ENCODE measurements around the gene POMT1.

POMT1 gene

GRCh38 chr9:131557855-131558548 lies 55.3 kb downstream of the POMT1 start:
- no peak overlapping the region for H3K27ac ChIP-seq
- no peaks in the 10 kb centered on the region; a peak in 1 of 22 replicates for H4K20me1 ChIP-seq
- H3K27me3 ChIP-seq: no peaks in the 10 kb centered on the region
- H3K9me3 ChIP-seq (replicated peaks in 1 of 11): peaks cover 0 to 24% (median 11%) of the 10 kb centered on the region in 11 experiments; a peak in 20 of 22 replicates
- TF ChIP-seq Cebpa-rat (IDR thresholded peaks at IDR 0.05): no peak
- H3K4me1 ChIP-seq: peaks cover 0 to 13% (median 0%) of the 10 kb centered on the region in 10 experiments; a peak in 3 of 20 replicates
- H3K4me3 ChIP-seq: no peak overlapping the region
- no peak overlapping the region for H3K4me2 ChIP-seq
- 0 out of 22 replicates have a peak, but pooled peaks cover 0 to 5% (median 0%) of the 10 kb centered on the region in 11 experiments for H3K36me3 ChIP-seq
- H3K9ac ChIP-seq: no peak overlapping the region

- Histone ChIP-seq H3K27ac (no peak overlapping the region), H3K9ac (no peak overlapping the region), H3K27me3 (no peaks in the 10 kb centered on the region), H3K9me3 (replicated peaks in 1 of 11) (peaks cover 0 to 36% (median 19%) of the 10 kb centered on the region in 11 experiments; a peak in 20 of 22 replicates), H3K4me2 (no peak overlapping the region), H3K36me3 (0 out of 22 replicates have a peak, but pooled peaks cover 0 to 5% (median 0%) of the 10 kb centered on the region in 11 experiments), H4K20me1 (no peaks in the 10 kb centered on the region), H3K4me1 (peaks cover 0 to 13% (median 0%) of the 10 kb centered on the region in 10 experiments; a peak in 3 of 20 replicates), H3K4me3 (no peak overlapping the region)
- no peak for TF ChIP-seq Cebpa-rat (IDR thresholded peaks at IDR 0.05)
These were observed 56.8 kb downstream of the POMT1 start for GRCh38 chr9:131559421-131560000.

GRCh38 chr9:131562032-131562959 lies 59.6 kb downstream of the POMT1 start:
- Histone ChIP-seq H4K20me1 (no peaks in the 10 kb centered on the region), H3K4me3 (no peak overlapping the region), H3K27ac (no peak overlapping the region), H3K9me3 (replicated peaks in 1 of 11) (peaks cover 0 to 34% (median 21%) of the 10 kb centered on the region in 11 experiments; a peak in 20 of 22 replicates), H3K4me1 (peaks cover 0 to 13% (median 0%) of the 10 kb centered on the region in 10 experiments; a peak in 3 of 20 replicates), H3K9ac (no peak overlapping the region), H3K36me3 (peaks cover 0 to 5% (median 0%) of the 10 kb centered on the region in 11 experiments; a peak in 1 of 22 replicates), H3K4me2 (no peak overlapping the region), H3K27me3 (no peaks in the 10 kb centered on the region)
- TF ChIP-seq Cebpa-rat (IDR thresholded peaks at IDR 0.05): no peak

DNA sequence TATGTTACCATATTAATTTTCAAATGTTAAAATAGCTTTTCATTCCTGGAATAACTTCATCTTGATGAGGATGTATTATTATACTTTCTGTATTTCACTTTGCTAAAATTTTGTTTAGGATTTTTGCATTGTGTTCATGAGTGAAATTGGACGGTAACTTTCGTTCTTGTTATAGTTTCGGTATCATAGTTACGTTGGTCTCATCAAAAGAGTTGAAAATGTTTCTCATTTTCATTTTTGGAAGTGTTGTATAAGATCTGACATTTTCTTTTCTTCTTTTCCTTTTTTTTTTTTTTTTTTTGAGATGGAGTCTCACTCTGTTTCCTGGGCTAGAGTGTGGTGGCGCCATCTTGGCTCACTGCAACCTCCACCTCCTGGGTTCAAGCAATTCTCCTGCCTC lies 62.7 kb downstream of the POMT1 start:
- H3K9ac ChIP-seq: no peak overlapping the region
- peaks cover 0 to 34% (median 21%) of the 10 kb centered on the region in 11 experiments; a peak in 20 of 22 replicates for H3K9me3 ChIP-seq (replicated peaks in 1 of 11)
- peaks cover 11 to 30% (median 19%) of the 10 kb centered on the region in 11 experiments; a peak in 19 of 22 replicates for H3K36me3 ChIP-seq
- no peaks in the 10 kb centered on the region for H3K4me1 ChIP-seq
- H4K20me1 ChIP-seq: no peaks in the 10 kb centered on the region
- H3K4me3 ChIP-seq: no peak overlapping the region
- no peak overlapping the region for H3K4me2 ChIP-seq
- H3K27me3 ChIP-seq: no peaks in the 10 kb centered on the region
- no peak overlapping the region for H3K27ac ChIP-seq
- no peak for TF ChIP-seq Cebpa-rat (IDR thresholded peaks at IDR 0.05)

GRCh38 chr9:131566158-131566557 lies 63.4 kb downstream of the POMT1 start:
- Histone ChIP-seq H3K27ac (no peak overlapping the region), H3K27me3 (no peaks in the 10 kb centered on the region), H4K20me1 (no peaks in the 10 kb centered on the region), H3K4me1 (no peaks in the 10 kb centered on the region), H3K36me3 (peaks cover 14 to 38% (median 25%) of the 10 kb centered on the region in 11 experiments; a peak in 21 of 22 replicates), H3K9ac (no peak overlapping the region), H3K4me2 (no peak overlapping the region), H3K4me3 (no peak overlapping the region), H3K9me3 (replicated peaks in 1 of 11) (peaks cover 0 to 28% (median 16%) of the 10 kb centered on the region in 11 experiments; a peak in 19 of 22 replicates)
- no peak for TF ChIP-seq Cebpa-rat (IDR thresholded peaks at IDR 0.05)

DNA sequence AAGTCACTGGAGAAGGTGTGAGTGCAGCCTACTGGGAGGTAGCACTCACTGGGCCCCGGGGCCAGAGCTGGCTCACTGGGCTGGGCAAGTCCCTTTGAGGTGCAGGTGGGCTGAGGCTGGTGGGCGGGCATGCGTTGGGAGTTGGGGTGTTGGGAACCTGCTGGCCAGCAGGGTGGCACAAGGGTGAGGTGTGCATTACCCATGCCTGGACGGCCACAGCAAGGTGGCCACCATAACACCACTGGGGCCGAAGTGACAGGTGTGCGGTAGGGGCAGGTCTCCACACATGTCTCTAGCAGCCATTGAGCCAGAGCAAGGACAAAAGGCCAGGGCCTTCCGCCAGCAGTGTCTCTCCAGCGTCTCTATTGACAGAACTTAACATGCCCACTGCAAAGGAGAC lies 65.2 kb downstream of the POMT1 start:
- Histone ChIP-seq H4K20me1 (no peaks in the 10 kb centered on the region), H3K4me3 (no peak overlapping the region), H3K4me2 (no peak overlapping the region), H3K9ac (no peak overlapping the region), H3K27ac (no peak overlapping the region), H3K4me1 (no peaks in the 10 kb centered on the region), H3K27me3 (no peaks in the 10 kb centered on the region), H3K36me3 (peaks cover 30 to 55% (median 42%) of the 10 kb centered on the region in 11 experiments), H3K9me3 (replicated peaks in 1 of 11) (peaks cover 0 to 21% (median 8%) of the 10 kb centered on the region in 11 experiments; a peak in 17 of 22 replicates)
- TF ChIP-seq Cebpa-rat (IDR thresholded peaks at IDR 0.05): no peak
